GM23338 (cell line): ENCODE results near the gene GRIK4. TPM values are rescaled to one million over a fixed set of nuclear protein-coding genes. Genes with fewer than 3 reads are reported as not detected.

Experiments
- ATAC-seq: fragments of 200-7000 bp; cut with Tn5 transposase; 3 replicates; pipeline ENCODE4 v1.9.1; 2020
- DNase-seq: peaks from one replicate; pipeline ENCODE4 v3.0.0-alpha.2; 2015; ENCODE audit warnings: low spot score
- H2AFZ ChIP-seq: fragments of 200-600 bp; sonication (generic); 2 replicates; pipeline ENCODE4 v1.8.0; 2016; ENCODE audit warnings: antibody characterized with exemption, mild to moderate bottlenecking, moderate library complexity
- H3F3A ChIP-seq: fragments of 200-600 bp; sonication (generic); replicated peaks from 2 replicates; pipeline ENCODE4 v1.8.0; 2017; ENCODE audit warnings: antibody characterized with exemption, mixed run types, low read depth
- H3K27ac ChIP-seq: fragments of 200-600 bp; sonication (generic); 2 replicates; pipeline ENCODE4 v1.6.1; 2016; ENCODE audit warnings: low read depth
- H3K27me3 ChIP-seq: fragments of 200-600 bp; sonication (generic); 2 replicates; pipeline ENCODE4 v1.8.0; 2016; ENCODE audit warnings: mild to moderate bottlenecking, mixed run types, moderate library complexity; ENCODE audit not compliant: insufficient read depth
- H3K36me3 ChIP-seq: fragments of 200-600 bp; sonication (generic); 2 replicates; pipeline ENCODE4 v1.8.0; 2016; ENCODE audit warnings: mild to moderate bottlenecking; ENCODE audit not compliant: insufficient read depth
- H3K4me1 ChIP-seq: fragments of 200-600 bp; sonication (generic); 2 replicates; pipeline ENCODE4 v1.8.0; 2016; ENCODE audit warnings: mild to moderate bottlenecking, moderate library complexity; ENCODE audit not compliant: insufficient read depth
- H3K4me2 ChIP-seq: fragments of 200-600 bp; sonication (generic); 2 replicates; pipeline ENCODE4 v1.7.1; 2017; ENCODE audit warnings: mixed run types
- H3K4me3 ChIP-seq: fragments of 200-600 bp; sonication (generic); 2 replicates; pipeline ENCODE4 v1.6.1; 2016; ENCODE audit warnings: mixed run types
- H3K79me2 ChIP-seq: fragments of 200-600 bp; sonication (generic); replicated peaks from 2 replicates; pipeline ENCODE4 v1.8.0; 2017; ENCODE audit warnings: mild to moderate bottlenecking; ENCODE audit not compliant: insufficient read depth
- H3K9me2 ChIP-seq: fragments of 200-600 bp; sonication (generic); 2 replicates; pipeline ENCODE4 v1.8.0; 2017; ENCODE audit not compliant: insufficient read depth
- H4K20me1 ChIP-seq: fragments of 200-600 bp; sonication (generic); replicated peaks from 2 replicates; pipeline ENCODE4 v1.8.0; 2017; ENCODE audit warnings: mild to moderate bottlenecking; ENCODE audit not compliant: insufficient read depth
- H3K27ac Mint-ChIP-seq: 2 replicates; pipeline ENCODE4 v1.8.0; 2020; ENCODE audit warnings: inconsistent platforms, mild to moderate bottlenecking, moderate library complexity, mixed read lengths
- H3K27me3 Mint-ChIP-seq: 3 replicates; pipeline ENCODE4 v1.8.0; 2022; ENCODE audit warnings: low read depth, mild to moderate bottlenecking, moderate library complexity, mixed read lengths, inconsistent platforms; ENCODE audit not compliant: insufficient read depth, poor library complexity
- H3K36me3 Mint-ChIP-seq: 3 replicates; pipeline ENCODE4 v1.8.0; 2021; ENCODE audit warnings: low read depth, mild to moderate bottlenecking, inconsistent platforms, moderate library complexity, mixed read lengths
- H3K4me1 Mint-ChIP-seq: 3 replicates; pipeline ENCODE4 v1.8.0; 2020; ENCODE audit warnings: mild to moderate bottlenecking, inconsistent platforms, mixed read lengths
- H3K4me3 Mint-ChIP-seq: 3 replicates; pipeline ENCODE4 v1.8.0; 2021; ENCODE audit warnings: moderate library complexity, mild to moderate bottlenecking, inconsistent platforms, mixed read lengths
- H3K9me3 Mint-ChIP-seq: 3 replicates; pipeline ENCODE4 v1.8.0; 2020; ENCODE audit warnings: moderate library complexity, mild to moderate bottlenecking, inconsistent platforms, mixed read lengths
- CREB1 ChIP-seq: fragments of 250-450 bp; sonication (Bioruptor Pico); IDR thresholded peaks from 2 replicates; pipeline ENCODE4 v1.5.0; 2020; ENCODE audit warnings: low read depth, mild to moderate bottlenecking, moderate library complexity
- CTCF ChIP-seq, 2 experiments: fragments of 200-600 bp in 1 of 2; sonication (generic) in 1 of 2; conservative IDR thresholded peaks; 2 replicates each; pipeline versions ENCODE4 v1.5.1 to v1.6.1; 2016 to 2017; ENCODE audit warnings: antibody characterized with exemption in 2 of 2, low read depth in 2 of 2, mild to moderate bottlenecking in 2 of 2, moderate library complexity in 1 of 2
- EZH2 ChIP-seq: fragments of 200-600 bp; sonication (generic); IDR thresholded peaks from one replicate; pipeline ENCODE4 v1.8.0; 2017; ENCODE audit warnings: antibody characterized with exemption, mild to moderate bottlenecking, low read depth; ENCODE audit not compliant: unreplicated experiment
- EZH2phosphoT487 ChIP-seq: fragments of 200-600 bp; sonication (generic); IDR thresholded peaks from one replicate; pipeline ENCODE4 v1.8.1; 2018; ENCODE audit warnings: antibody characterized with exemption; ENCODE audit not compliant: unreplicated experiment
- JUNB ChIP-seq: IDR thresholded peaks from one replicate; pipeline ENCODE4 v1.6.1; 2016; ENCODE audit warnings: antibody characterized with exemption; ENCODE audit not compliant: unreplicated experiment
- REST ChIP-seq: IDR thresholded peaks from one replicate; pipeline ENCODE4 v1.6.1; 2018; ENCODE audit warnings: antibody characterized with exemption; ENCODE audit not compliant: unreplicated experiment
- ZNF114 ChIP-seq: fragments of 250-450 bp; sonication (Bioruptor Pico); IDR thresholded peaks from 2 replicates; pipeline ENCODE4 v1.5.0; 2020; ENCODE audit warnings: mild to moderate bottlenecking, moderate library complexity
- polyA plus RNA-seq: library from polyadenylated mRNA; unstranded; fragments of >200 nt; fragmentation: Nextera tagmentation; extraction: Ambion mirVana; gene quantifications from 2 replicates; pipeline ENCODE4 v1.2.1, GENCODE V29; 2016
- total RNA-seq: library from RNA; depleted of rRNA; stranded (reverse); fragments of >200 nt; shearing (Covaris generic); gene quantifications from 2 replicates; pipeline ENCODE4 v1.2.3, GENCODE V29; 2014
- TF ChIP-seq, protein P1 (sequence below): IDR thresholded peaks from 2 replicates; pipeline ENCODE4 v1.6.1; 2016; ENCODE audit warnings: antibody characterized with exemption
- TF ChIP-seq, protein P2 (sequence below): fragments of 250-450 bp; sonication (Bioruptor Pico); IDR thresholded peaks from 2 replicates; pipeline ENCODE4 v1.5.0; 2020; ENCODE audit warnings: mild to moderate bottlenecking, moderate library complexity

The GRIK4 gene
- total and polyA plus RNA-seq, 2 experiments from 2014 or later = 0.63 to 2.2 TPM

- TF ChIP-seq REST = no peak
- TF ChIP-seq ZNF114 (CRISPR knock-in tag) = no peak
- TF ChIP-seq EZH2 = no peak
- TF ChIP-seq CTCF (conservative IDR thresholded peaks at IDR 0.05; ENCODE audit: low read depth in 2 of 2) = no peak
Observed at GRCh38 chr11:120793150-120793549, 281.6 kb downstream of the GRIK4 start (continued).

DNA sequence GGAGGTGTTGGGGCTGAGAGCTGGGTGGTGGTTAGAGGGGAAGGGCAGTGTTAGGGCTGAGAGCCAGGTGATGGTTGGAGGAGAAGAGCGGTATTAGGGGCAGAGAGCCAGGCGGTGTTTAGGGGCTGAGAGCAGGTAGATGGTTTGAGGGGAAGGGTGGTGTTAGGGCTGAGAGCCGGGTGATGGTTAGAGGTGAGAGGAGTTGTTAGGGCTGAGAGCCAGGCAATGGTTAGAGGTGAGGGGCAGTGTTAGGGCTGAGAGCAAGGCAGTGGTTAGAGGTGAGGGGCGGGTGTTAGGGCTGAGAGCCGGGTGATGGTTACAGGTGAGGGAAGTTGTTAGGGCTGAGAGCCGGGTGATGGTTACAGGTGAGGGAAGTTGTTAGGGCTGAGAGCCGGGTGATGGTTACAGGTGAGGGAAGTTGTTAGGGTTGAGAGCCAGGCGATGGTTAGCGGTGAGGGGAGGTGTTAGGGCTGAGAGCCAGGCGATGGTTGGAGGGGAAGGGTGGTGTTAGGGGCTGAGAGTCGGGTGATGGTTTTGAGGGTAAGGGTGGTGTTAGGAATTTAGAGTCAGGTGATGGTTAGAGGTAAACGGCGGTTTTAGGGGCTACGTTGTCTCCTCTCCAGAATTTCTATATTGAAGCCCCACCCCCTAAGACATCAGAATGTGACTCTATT is 282.4 kb downstream of the GRIK4 start:
- H3K79me2 ChIP-seq = no peaks in the 10 kb centered on the region
- no peaks in the 10 kb centered on the region for H3K27me3 ChIP-seq
- no peak overlapping the region for H3K27ac Mint-ChIP-seq
- H3K4me2 ChIP-seq = no peak overlapping the region
- H2AFZ ChIP-seq = no peak overlapping the region
- no peaks in the 10 kb centered on the region for H3K36me3 Mint-ChIP-seq
- H3K27me3 Mint-ChIP-seq = peaks cover 5% of the 10 kb centered on the region
- no peak for ATAC-seq
- no peaks in the 10 kb centered on the region for H3K36me3 ChIP-seq
- H3F3A ChIP-seq = no peaks in the 10 kb centered on the region
- H3K9me3 Mint-ChIP-seq = no peaks in the 10 kb centered on the region
- H4K20me1 ChIP-seq = no peaks in the 10 kb centered on the region; the same call in 1 of the 2 replicates
- no peak overlapping the region for H3K27ac ChIP-seq
- H3K9me2 ChIP-seq = no peaks in the 10 kb centered on the region
- DNase-seq = no peak
- H3K4me1 Mint-ChIP-seq = peaks cover 3% of the 10 kb centered on the region; the same call in 2 of the 3 replicates
- H3K4me1 ChIP-seq = no peaks in the 10 kb centered on the region
- H3K4me3 ChIP-seq = no peak overlapping the region
- H3K4me3 Mint-ChIP-seq = no peak overlapping the region
- TF ChIP-seq CREB1 (no peak), JUNB (no peak), EZH2phosphoT487 (no peak)
- TF ChIP-seq, protein P1, sequence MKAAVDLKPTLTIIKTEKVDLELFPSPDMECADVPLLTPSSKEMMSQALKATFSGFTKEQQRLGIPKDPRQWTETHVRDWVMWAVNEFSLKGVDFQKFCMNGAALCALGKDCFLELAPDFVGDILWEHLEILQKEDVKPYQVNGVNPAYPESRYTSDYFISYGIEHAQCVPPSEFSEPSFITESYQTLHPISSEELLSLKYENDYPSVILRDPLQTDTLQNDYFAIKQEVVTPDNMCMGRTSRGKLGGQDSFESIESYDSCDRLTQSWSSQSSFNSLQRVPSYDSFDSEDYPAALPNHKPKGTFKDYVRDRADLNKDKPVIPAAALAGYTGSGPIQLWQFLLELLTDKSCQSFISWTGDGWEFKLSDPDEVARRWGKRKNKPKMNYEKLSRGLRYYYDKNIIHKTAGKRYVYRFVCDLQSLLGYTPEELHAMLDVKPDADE = no peak
- TF ChIP-seq, protein P2, sequence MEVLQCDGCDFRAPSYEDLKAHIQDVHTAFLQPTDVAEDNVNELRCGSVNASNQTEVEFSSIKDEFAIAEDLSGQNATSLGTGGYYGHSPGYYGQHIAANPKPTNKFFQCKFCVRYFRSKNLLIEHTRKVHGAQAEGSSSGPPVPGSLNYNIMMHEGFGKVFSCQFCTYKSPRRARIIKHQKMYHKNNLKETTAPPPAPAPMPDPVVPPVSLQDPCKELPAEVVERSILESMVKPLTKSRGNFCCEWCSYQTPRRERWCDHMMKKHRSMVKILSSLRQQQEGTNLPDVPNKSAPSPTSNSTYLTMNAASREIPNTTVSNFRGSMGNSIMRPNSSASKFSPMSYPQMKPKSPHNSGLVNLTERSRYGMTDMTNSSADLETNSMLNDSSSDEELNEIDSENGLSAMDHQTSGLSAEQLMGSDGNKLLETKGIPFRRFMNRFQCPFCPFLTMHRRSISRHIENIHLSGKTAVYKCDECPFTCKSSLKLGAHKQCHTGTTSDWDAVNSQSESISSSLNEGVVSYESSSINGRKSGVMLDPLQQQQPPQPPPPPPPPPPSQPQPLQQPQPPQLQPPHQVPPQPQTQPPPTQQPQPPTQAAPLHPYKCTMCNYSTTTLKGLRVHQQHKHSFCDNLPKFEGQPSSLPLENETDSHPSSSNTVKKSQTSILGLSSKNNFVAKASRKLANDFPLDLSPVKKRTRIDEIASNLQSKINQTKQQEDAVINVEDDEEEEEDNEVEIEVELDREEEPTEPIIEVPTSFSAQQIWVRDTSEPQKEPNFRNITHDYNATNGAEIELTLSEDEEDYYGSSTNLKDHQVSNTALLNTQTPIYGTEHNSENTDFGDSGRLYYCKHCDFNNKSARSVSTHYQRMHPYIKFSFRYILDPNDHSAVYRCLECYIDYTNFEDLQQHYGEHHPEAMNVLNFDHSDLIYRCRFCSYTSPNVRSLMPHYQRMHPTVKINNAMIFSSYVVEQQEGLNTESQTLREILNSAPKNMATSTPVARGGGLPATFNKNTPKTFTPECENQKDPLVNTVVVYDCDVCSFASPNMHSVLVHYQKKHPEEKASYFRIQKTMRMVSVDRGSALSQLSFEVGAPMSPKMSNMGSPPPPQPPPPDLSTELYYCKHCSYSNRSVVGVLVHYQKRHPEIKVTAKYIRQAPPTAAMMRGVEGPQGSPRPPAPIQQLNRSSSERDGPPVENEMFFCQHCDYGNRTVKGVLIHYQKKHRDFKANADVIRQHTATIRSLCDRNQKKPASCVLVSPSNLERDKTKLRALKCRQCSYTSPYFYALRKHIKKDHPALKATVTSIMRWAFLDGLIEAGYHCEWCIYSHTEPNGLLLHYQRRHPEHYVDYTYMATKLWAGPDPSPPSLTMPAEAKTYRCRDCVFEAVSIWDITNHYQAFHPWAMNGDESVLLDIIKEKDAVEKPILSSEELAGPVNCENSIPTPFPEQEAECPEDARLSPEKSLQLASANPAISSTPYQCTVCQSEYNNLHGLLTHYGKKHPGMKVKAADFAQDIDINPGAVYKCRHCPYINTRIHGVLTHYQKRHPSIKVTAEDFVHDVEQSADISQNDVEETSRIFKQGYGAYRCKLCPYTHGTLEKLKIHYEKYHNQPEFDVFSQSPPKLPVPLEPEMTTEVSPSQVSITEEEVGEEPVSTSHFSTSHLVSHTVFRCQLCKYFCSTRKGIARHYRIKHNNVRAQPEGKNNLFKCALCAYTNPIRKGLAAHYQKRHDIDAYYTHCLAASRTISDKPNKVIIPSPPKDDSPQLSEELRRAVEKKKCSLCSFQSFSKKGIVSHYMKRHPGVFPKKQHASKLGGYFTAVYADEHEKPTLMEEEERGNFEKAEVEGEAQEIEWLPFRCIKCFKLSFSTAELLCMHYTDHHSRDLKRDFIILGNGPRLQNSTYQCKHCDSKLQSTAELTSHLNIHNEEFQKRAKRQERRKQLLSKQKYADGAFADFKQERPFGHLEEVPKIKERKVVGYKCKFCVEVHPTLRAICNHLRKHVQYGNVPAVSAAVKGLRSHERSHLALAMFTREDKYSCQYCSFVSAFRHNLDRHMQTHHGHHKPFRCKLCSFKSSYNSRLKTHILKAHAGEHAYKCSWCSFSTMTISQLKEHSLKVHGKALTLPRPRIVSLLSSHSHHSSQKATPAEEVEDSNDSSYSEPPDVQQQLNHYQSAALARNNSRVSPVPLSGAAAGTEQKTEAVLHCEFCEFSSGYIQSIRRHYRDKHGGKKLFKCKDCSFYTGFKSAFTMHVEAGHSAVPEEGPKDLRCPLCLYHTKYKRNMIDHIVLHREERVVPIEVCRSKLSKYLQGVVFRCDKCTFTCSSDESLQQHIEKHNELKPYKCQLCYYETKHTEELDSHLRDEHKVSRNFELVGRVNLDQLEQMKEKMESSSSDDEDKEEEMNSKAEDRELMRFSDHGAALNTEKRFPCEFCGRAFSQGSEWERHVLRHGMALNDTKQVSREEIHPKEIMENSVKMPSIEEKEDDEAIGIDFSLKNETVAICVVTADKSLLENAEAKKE = no peak
